A204.1 (cell line): Measurements from ENCODE around the gene ERICH4.
"Not testable (repeated sequence)": the region's sequence is repeated elsewhere in the genome, so short reads cannot be mapped to it uniquely, and the experiment has no call there.

Experiments used
- FAIRE-seq: peaks from 2 replicates; lab custom pipeline; 2012; peaks lifted over from hg19 to GRCh38; lab: Jason Lieb, UNC

The ERICH4 gene

DNA sequence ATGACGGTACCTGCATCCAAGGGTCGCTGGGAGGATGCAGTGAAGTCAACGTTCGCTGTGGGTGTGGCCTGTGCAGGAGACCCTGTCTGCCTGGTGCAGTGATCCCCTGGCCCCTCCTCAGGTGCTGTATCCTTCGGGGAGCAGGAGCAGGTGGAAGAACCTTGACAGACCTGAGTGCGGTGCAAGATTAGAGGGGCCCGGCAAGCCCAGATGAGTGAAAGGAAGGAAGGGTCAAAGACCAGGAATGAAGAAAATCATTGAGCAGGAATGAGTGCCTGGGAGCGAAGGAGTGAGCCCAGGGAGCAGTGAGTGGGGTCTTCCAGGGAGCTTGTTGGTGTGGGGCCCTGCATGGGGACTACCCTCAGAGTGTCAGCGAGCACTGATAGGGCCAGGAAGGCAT, 28.5 kb upstream of the ERICH4 start:
- FAIRE-seq, result no peak

GRCh38 chr19:41415154-41415571, 27.8 kb upstream of the ERICH4 start:
- no peak for FAIRE-seq

- FAIRE-seq, result no peak
Measured at GRCh38 chr19:41416194-41416674, 26.7 kb upstream of the ERICH4 start.

- no peak for FAIRE-seq
Measured at GRCh38 chr19:41420101-41420880, 22.7 kb upstream of the ERICH4 start.

- FAIRE-seq, result no peak
Measured at GRCh38 chr19:41421314-41421713, 21.6 kb upstream of the ERICH4 start.

DNA sequence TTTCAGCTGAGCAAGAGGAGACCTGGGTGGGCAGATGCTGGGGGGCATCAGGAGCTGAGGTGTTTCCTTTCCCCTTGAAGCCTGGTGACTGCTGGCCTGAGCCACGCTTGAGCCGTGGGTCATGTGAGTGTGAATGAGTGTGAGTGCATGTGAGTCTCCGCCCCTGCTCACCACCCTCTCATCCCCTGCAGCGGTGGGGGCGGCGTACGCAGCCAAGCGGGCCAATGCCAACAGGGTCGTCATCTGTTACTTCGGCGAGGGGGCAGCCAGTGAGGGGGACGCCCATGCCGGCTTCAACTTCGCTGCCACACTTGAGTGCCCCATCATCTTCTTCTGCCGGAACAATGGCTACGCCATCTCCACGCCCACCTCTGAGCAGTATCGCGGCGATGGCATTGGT, 21.0 kb upstream of the ERICH4 start:
- FAIRE-seq, result no peak

- no peak for FAIRE-seq
Measured at GRCh38 chr19:41422456-41422855, 20.5 kb upstream of the ERICH4 start.

DNA sequence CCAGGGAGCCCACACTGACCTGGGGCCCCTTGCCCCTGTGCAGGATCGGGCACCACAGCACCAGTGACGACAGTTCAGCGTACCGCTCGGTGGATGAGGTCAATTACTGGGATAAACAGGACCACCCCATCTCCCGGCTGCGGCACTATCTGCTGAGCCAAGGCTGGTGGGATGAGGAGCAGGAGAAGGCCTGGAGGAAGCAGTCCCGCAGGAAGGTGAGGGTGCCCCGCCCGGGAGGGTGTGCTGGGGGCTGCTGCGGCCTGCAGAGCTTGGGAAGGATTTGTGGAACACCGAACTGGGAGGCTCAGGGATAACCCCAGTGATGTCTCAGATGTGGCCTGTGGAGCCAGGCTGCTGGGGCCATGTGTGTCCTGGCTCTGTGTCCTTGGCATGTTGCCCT, 20.0 kb upstream of the ERICH4 start:
- no peak for FAIRE-seq

DNA sequence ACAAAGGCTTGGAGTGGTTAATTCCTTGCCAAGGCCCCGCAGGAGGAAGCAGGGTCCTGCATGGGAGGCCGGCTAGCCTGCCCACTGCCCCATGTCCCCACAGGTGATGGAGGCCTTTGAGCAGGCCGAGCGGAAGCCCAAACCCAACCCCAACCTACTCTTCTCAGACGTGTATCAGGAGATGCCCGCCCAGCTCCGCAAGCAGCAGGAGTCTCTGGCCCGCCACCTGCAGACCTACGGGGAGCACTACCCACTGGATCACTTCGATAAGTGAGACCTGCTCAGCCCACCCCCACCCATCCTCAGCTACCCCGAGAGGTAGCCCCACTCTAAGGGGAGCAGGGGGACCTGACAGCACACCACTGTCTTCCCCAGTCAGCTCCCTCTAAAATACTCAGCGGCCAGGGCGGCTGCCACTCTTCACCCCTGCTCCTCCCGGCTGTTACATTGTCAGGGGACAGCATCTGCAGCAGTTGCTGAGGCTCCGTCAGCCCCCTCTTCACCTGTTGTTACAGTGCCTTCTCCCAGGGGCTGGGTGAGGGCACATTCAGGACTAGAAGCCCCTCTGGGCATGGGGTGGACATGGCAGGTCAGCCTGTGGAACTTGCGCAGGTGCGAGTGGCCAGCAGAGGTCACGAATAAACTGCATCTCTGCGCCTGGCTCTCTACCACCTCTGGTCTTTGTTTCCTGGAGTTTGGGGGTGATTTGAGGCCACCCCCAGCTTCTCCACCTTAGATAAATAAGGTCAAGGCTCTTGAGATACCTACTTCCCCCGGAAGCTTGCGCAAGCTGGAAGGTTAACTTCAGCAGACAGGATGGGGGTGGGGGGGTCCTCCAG, 18.4 kb upstream of the ERICH4 start:
- no peak for FAIRE-seq

GRCh38 chr19:41425174-41426115, 17.5 kb upstream of the ERICH4 start:
- FAIRE-seq, result no peak

- no peak for FAIRE-seq
Measured at GRCh38 chr19:41426116-41426841, 16.7 kb upstream of the ERICH4 start.

- FAIRE-seq, result no peak
Measured at GRCh38 chr19:41426952-41427646, 15.9 kb upstream of the ERICH4 start, which contains the start of gene B3GNT8. Gene B3GNT8 (minus strand): TSS chr19:41427374. CDS start chr19:41426778, 596 bp downstream.

DNA sequence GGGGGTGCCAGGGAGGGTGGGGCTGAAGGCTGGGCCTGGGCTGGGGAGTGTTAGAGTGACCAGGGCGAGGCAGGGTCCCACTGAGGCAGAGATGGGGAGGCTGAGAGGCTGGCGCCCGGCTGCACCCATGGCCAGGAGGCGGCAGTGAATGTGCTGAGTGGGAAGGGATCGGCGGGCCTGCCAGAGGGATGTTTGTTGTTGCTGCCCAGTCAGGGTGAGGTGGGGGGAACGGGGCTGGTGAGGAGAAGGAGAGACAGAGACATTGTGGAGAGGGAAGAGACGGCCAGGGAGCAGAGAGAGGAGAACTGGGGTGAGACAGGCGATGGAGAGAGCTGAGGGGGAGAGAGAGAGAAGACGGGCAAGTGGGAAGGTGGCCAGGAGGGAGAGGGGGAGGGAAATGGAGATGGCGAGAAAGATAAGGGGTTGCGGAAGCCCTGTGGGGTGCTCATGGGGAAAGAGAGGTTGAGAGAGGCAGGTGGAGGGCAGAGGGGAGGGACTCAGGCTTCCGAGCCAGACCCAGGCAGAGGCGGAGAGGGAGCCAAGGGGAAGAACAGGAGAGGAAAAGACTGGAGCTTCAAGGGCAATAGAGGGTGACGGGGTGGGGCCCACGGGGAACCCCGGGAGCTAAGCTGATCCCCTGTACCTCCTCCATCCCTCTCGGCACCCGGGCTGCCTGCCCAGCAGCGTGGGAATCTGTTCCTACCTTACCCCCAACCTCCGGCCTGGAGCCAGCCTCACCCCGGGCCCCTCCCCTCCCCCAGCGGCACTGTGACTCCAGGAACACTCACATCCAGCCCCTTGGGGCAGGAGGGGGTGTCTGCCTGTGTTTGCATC, 15.1 kb upstream of the ERICH4 start:
- no peak for FAIRE-seq

DNA sequence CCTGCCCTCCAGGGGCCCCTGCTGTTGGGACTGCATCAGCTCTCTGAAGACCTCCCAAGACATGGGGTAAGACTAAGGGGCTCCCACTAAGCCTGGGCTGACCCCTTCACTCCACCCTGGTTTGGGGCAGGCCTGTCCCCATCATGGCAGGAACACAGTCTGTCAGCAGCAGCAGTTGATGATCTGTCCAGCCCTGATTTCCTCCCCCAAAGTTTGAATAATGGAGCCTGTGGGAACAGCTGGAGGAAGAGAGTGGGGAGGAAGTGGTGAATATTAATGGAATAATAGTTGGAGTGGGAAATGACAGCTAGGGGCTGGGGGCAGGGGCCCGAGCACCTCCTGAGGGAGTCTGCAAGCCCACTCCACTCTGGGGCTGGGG, 14.5 kb upstream of the ERICH4 start:
- FAIRE-seq, result no peak

DNA sequence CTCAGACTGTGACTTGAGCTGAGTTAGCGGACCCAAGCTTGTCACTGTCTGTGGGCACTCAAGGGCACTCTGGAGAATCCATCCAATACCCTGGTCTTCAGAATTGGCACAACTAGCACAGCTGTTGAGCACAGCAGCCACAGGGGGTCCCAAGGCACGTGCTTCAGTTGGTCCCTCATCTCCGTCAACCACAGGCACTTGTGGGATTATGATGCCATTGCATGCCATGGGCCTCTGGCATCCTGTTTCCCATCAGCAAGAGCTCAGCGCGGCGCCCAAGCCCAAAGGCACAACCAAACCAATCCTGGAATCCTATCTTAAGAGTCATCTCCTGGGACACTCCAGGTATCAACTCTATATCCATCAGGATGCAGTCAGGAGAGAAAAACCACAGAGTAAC, 12.0 kb upstream of the ERICH4 start:
- FAIRE-seq, result no peak

GRCh38 chr19:41431426-41432386, 11.2 kb upstream of the ERICH4 start:
- no peak for FAIRE-seq

- no peak for FAIRE-seq
Measured at GRCh38 chr19:41433171-41433570, 9.8 kb upstream of the ERICH4 start.

GRCh38 chr19:41434450-41434849, 8.5 kb upstream of the ERICH4 start:
- FAIRE-seq, result no peak

- FAIRE-seq, result not testable (repeated sequence)
Measured at GRCh38 chr19:41435376-41435775, 7.6 kb upstream of the ERICH4 start.
